Lower lobe of right lung (tissue), 2 donors: ENCODE measurements around the gene GNAQ. TPM values are rescaled to one million over a fixed set of nuclear protein-coding genes. Genes with fewer than 3 reads are reported as not detected.

Experiments
- ATAC-seq, 2 donors: fragments of 200-7000 bp; cut with Tn5 transposase; one replicate each; pipeline ENCODE4 v1.9.1; 2020 to 2022; ENCODE audit warnings: mild to moderate bottlenecking in 2 of 2, moderate library complexity in 2 of 2
- DNase-seq: peaks from one replicate; pipeline ENCODE4 v3.0.0-alpha.2; 2020
- H3K27ac ChIP-seq: fragments of 200-600 bp; one replicate; pipeline ENCODE4 v1.8.0; 2022
- H3K27me3 ChIP-seq: fragments of 200-600 bp; one replicate; pipeline ENCODE4 v1.8.0; 2022; ENCODE audit warnings: low read depth
- H3K36me3 ChIP-seq: fragments of 200-600 bp; one replicate; pipeline ENCODE4 v1.8.0; 2022; ENCODE audit warnings: mild to moderate bottlenecking
- H3K4me1 ChIP-seq: fragments of 200-600 bp; one replicate; pipeline ENCODE4 v1.8.0; 2022
- H3K4me3 ChIP-seq: fragments of 200-600 bp; one replicate; pipeline ENCODE4 v1.8.0; 2022; ENCODE audit warnings: mild to moderate bottlenecking
- H3K9me3 ChIP-seq: fragments of 200-600 bp; one replicate; pipeline ENCODE4 v1.8.0; 2022
- intact Hi-C: fragments of 100-400 bp; cut with DNase I; formaldehyde crosslinking; loops from one replicate; pipeline ENCODE4 v1.11.0; 2022
- long read RNA-seq: library from polyadenylated mRNA; unstranded; transcript quantifications from one replicate; pipeline ENCODE4 v2.0.0, GENCODE V29; 2021
- total RNA-seq: library from RNA; stranded (reverse); fragmentation: NEBNext Ultra II Directional; extraction: Animal tissue kit (Norgen Biotek cat#: 25700); gene quantifications from one replicate; pipeline ENCODE4 v1.2.1, GENCODE V29; 2021
- TF ChIP-seq, protein P1 (sequence below): fragments of 200-600 bp; IDR thresholded peaks from one replicate; pipeline ENCODE4 v1.8.0; 2022; ENCODE audit warnings: antibody characterized with exemption, mild to moderate bottlenecking
- donor health status: DM: no; HTN: yes; CAD: no; lungs with severe emphysema.

GNAQ gene
- total RNA-seq = 130 TPM
- long read RNA-seq, full-length matches to known transcripts = 82 of 136 reads
- long read RNA-seq, partial matches to known transcripts = 27 of 136 reads
- long read RNA-seq, other reads (novel, unspliced or antisense) = 27 of 136 reads

DNA sequence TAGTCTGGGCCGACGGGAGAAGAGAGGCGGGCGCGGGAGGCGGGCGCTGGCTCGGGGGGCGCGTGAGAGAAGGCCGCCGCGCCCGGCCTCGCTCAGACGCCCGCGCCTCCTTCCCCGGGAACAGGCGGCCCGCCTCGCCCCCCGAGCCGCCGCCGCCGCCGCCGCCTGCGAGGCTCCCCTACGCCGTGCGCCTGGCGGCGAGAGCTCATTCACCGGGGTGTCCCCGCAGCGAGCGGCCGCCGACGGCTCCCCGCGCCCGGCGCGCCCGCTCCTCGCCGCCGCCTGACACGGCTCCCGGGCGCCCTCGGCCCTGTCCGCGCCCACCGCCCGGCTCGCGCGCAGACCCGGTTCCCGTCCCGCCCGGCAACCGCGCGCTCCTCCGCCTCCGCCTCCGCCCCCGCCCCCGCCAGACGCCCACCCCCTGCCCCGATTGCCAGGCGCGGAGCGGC is at the start of gene GNAQ:
Gene GNAQ (minus strand): TSS at position 368 of the 449 bp plus-strand sequence. CDS start 576 bp downstream, outside the sequence.
- Histone ChIP-seq H3K4me3 (peak within 1 kb of the TSS; percentile 82), H3K36me3 (no peaks in the 10 kb centered on the region), H3K4me1 (peaks cover 57% of the 10 kb centered on the region), H3K27me3 (no peaks in the 10 kb centered on the region), H3K27ac (peak within 1 kb of the TSS; percentile 94), H3K9me3 (no peaks in the 10 kb centered on the region)
- intact Hi-C loops = no loop called here
- TF ChIP-seq, protein P1, sequence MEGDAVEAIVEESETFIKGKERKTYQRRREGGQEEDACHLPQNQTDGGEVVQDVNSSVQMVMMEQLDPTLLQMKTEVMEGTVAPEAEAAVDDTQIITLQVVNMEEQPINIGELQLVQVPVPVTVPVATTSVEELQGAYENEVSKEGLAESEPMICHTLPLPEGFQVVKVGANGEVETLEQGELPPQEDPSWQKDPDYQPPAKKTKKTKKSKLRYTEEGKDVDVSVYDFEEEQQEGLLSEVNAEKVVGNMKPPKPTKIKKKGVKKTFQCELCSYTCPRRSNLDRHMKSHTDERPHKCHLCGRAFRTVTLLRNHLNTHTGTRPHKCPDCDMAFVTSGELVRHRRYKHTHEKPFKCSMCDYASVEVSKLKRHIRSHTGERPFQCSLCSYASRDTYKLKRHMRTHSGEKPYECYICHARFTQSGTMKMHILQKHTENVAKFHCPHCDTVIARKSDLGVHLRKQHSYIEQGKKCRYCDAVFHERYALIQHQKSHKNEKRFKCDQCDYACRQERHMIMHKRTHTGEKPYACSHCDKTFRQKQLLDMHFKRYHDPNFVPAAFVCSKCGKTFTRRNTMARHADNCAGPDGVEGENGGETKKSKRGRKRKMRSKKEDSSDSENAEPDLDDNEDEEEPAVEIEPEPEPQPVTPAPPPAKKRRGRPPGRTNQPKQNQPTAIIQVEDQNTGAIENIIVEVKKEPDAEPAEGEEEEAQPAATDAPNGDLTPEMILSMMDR = no peak
- ATAC-seq (no peak), DNase-seq (peak; percentile 56)

- ATAC-seq = no peak
Observed at GRCh38 chr9:78074385-78075291, 43.0 kb upstream of the GNAQ start.

DNA sequence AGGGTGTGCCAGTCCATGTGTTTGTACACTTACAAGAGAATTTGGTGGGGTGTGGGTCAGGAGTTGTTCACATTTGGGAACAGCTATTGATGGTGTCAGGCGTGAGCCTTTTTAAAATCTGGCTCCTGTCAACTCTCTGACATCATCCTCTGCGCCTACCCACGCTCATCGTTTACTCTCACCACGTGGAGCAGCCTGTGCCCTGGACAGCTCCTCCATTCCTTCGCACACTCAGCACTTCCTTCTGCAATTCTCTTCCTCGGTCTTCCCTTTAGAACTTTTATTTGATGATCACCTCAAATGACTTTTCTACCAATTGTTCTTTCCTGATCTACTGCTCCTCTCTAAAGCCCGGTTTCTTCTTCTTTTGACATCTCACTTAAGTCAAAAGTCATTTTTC is 42.1 kb upstream of the GNAQ start:
- no peak overlapping the region for H3K27ac ChIP-seq
- no peak for ATAC-seq
- H3K36me3 ChIP-seq = no peaks in the 10 kb centered on the region
- TF ChIP-seq, protein P1 = no peak
- intact Hi-C loops = no loop called here
- H3K4me3 ChIP-seq = no peak overlapping the region
- no peak for DNase-seq
- H3K27me3 ChIP-seq = no peaks in the 10 kb centered on the region
- H3K4me1 ChIP-seq = peaks cover 5% of the 10 kb centered on the region
- H3K9me3 ChIP-seq = no peaks in the 10 kb centered on the region

More at GRCh38 chr9:78074385-78075291, 43.0 kb upstream of the GNAQ start:
- Histone ChIP-seq H3K36me3 (no peaks in the 10 kb centered on the region), H3K4me3 (no peak overlapping the region), H3K27me3 (no peaks in the 10 kb centered on the region), H3K9me3 (no peaks in the 10 kb centered on the region), H3K27ac (no peak overlapping the region), H3K4me1 (peaks cover 5% of the 10 kb centered on the region)
- no peak for DNase-seq
- intact Hi-C loops = no loop called here
- TF ChIP-seq, protein P1 = no peak

GRCh38 chr9:78072586-78073199 is 41.1 kb upstream of the GNAQ start:
- TF ChIP-seq, protein P1 = no peak
- no peaks in the 10 kb centered on the region for H3K36me3 ChIP-seq

DNA sequence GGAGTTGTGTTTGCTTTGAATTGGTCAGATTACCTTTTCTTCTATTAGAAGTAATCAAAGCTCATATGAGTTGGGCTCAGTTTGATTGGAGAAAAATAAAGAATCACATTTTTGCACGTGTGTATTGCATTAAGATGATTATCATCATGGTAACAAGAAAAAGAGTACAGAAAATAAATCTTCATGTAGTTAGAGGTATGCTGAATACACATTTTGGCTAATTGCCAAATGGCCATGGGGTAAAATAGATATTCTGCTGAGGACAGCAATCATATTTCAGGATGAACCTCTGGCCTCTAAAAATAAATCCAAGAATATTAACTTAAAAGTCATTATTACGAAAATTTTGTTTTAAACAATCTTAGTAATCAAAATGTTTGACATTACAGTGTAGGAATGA is 38.9 kb upstream of the GNAQ start:
- TF ChIP-seq, protein P1 = no peak
- ATAC-seq = no peak

More at GRCh38 chr9:78072586-78073199, 41.1 kb upstream of the GNAQ start:
- ATAC-seq (no peak), DNase-seq (no peak)
- H3K4me3 ChIP-seq = no peak overlapping the region
- peaks cover 5% of the 10 kb centered on the region for H3K4me1 ChIP-seq
- no peaks in the 10 kb centered on the region for H3K9me3 ChIP-seq
- no peak overlapping the region for H3K27ac ChIP-seq
- intact Hi-C loops = no loop called here
- no peaks in the 10 kb centered on the region for H3K27me3 ChIP-seq

More for the DNA sequence above, 38.9 kb upstream of the GNAQ start:
- Histone ChIP-seq H3K4me1 (peaks cover 5% of the 10 kb centered on the region), H3K9me3 (no peaks in the 10 kb centered on the region), H3K36me3 (no peaks in the 10 kb centered on the region), H3K27me3 (no peaks in the 10 kb centered on the region), H3K4me3 (no peak overlapping the region), H3K27ac (no peak overlapping the region)
- intact Hi-C loops = no loop called here
- DNase-seq = no peak
